Sigmoid colon (tissue), 4 donors: ENCODE measurements around the gene OBSL1.

Experiments
- EP300 ChIP-seq, 4 donors: sonication (generic); formaldehyde crosslinking; IDR thresholded peaks; one replicate each; pipeline ENCODE4 v1.6.1; 2017; ENCODE audit warnings: antibody characterized with exemption in 4 of 4
- POLR2A ChIP-seq, 2 donors: fragments of 450-650 bp; IDR thresholded peaks; one replicate each; pipeline ENCODE4 v1.6.1; 2016; ENCODE audit warnings: antibody characterized with exemption in 2 of 2, mild to moderate bottlenecking in 2 of 2, moderate library complexity in 2 of 2
- POLR2AphosphoS5 ChIP-seq, 4 donors: sonication (generic); formaldehyde crosslinking; IDR thresholded peaks; one replicate each; pipeline ENCODE4 v1.6.1; 2017; ENCODE audit warnings: antibody characterized with exemption in 4 of 4
- TF ChIP-seq, protein P1 (sequence below), 4 experiments: fragments of 450-650 bp in 3 of 4; fragments of 200-600 bp in 1 of 4; IDR thresholded peaks; one replicate each; pipeline ENCODE4 v1.5.1; 2016 to 2019; ENCODE audit warnings: antibody characterized with exemption in 4 of 4, mild to moderate bottlenecking in 3 of 4, moderate library complexity in 2 of 4

DNA sequence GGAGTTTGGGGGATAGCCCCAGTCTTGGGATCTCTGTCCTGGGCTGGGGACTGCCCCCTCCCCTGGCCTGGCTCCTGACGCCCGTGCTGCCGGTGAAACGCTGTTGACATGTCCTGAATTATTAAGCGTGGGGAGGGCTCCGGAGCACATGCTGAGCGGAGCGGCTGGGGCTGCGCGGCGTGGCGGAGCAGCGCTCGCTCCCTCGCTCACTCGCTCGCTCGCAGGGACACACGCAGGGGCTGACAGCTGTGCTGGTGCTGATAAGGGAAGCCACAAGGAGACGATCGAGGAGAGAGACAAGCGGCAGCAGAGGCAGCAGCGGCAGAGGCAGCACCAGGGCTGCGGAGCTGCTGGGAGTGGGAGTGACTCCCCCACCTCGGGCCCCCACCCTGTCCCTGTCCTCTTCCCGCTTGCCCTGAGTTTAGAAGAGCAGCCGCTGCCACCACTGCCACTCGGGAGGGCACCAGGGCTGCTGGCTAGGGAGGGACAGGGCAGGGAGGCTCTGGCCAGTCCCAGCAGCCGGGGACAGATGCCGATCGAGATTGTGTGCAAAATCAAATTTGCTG lies 57.1 kb downstream of the OBSL1 start, which contains the start of gene ASIC4:
- TF ChIP-seq, protein P1, sequence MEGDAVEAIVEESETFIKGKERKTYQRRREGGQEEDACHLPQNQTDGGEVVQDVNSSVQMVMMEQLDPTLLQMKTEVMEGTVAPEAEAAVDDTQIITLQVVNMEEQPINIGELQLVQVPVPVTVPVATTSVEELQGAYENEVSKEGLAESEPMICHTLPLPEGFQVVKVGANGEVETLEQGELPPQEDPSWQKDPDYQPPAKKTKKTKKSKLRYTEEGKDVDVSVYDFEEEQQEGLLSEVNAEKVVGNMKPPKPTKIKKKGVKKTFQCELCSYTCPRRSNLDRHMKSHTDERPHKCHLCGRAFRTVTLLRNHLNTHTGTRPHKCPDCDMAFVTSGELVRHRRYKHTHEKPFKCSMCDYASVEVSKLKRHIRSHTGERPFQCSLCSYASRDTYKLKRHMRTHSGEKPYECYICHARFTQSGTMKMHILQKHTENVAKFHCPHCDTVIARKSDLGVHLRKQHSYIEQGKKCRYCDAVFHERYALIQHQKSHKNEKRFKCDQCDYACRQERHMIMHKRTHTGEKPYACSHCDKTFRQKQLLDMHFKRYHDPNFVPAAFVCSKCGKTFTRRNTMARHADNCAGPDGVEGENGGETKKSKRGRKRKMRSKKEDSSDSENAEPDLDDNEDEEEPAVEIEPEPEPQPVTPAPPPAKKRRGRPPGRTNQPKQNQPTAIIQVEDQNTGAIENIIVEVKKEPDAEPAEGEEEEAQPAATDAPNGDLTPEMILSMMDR (IDR thresholded peaks at IDR 0.05) = no peak
- TF ChIP-seq EP300 (IDR thresholded peaks at IDR 0.05) = no peak
- TF ChIP-seq POLR2A (IDR thresholded peaks at IDR 0.05) = no peak
- no peak for TF ChIP-seq POLR2AphosphoS5 (IDR thresholded peaks at IDR 0.05)
